CD8-positive, alpha-beta memory T cell (primary cell): ENCODE results near the gene COPE. TPM values are rescaled to one million over a fixed set of nuclear protein-coding genes. Genes with fewer than 3 reads are reported as not detected.

Experiments used
- CTCF ChIA-PET: fragments of 350-600 bp; sonication (Branson Sonifier 250); formaldehyde crosslinking; loops from one replicate; lab custom pipeline; 2021; ENCODE audit warnings: antibody characterized with exemption; lab: Charles Lee
- POLR2A ChIA-PET: fragments of 350-600 bp; sonication (Branson Sonifier 250); formaldehyde crosslinking; loops from one replicate; lab custom pipeline; 2021; ENCODE audit warnings: antibody characterized with exemption; lab: Charles Lee
- DNase-seq, 5 donors: peaks; one replicate each; pipeline versions ENCODE4 v3.0.0 to v3.0.0-alpha.2; 2020 to 2022; ENCODE audit warnings: mixed read lengths in 1 of 5
- H3K27ac ChIP-seq: one replicate; pipeline ENCODE4 v1.7.0; 2013; ENCODE audit warnings: low read depth, mild to moderate bottlenecking, low read length, moderate library complexity
- H3K27me3 ChIP-seq: 2 replicates; pipeline ENCODE4 v1.7.0; 2013; ENCODE audit warnings: low read length, mild to moderate bottlenecking; ENCODE audit not compliant: insufficient read depth, poor library complexity, severe bottlenecking
- H3K36me3 ChIP-seq: 2 replicates; pipeline ENCODE4 v1.7.0; 2013; ENCODE audit warnings: mild to moderate bottlenecking, low read length, moderate library complexity; ENCODE audit not compliant: insufficient read depth
- H3K4me1 ChIP-seq: 2 replicates; pipeline ENCODE4 v1.7.0; 2013; ENCODE audit warnings: mild to moderate bottlenecking, low read length, moderate library complexity; ENCODE audit not compliant: insufficient read depth
- H3K4me3 ChIP-seq: 2 replicates; pipeline ENCODE4 v1.7.0; 2013; ENCODE audit warnings: mild to moderate bottlenecking, low read length
- H3K9me3 ChIP-seq: 2 replicates; pipeline ENCODE4 v1.7.0; 2013; ENCODE audit warnings: mild to moderate bottlenecking, low read length
- H3K27ac Mint-ChIP-seq, 8 donors: one replicate each; pipeline ENCODE4 v1.8.0; 2020 to 2021; ENCODE audit warnings: mixed read lengths in 8 of 8, mild to moderate bottlenecking in 6 of 8, inconsistent platforms in 3 of 8, moderate library complexity in 3 of 8
- H3K27me3 Mint-ChIP-seq, 2 donors: one replicate each; pipeline ENCODE4 v1.8.0; 2020 to 2021; ENCODE audit warnings: mixed read lengths in 2 of 2, mild to moderate bottlenecking in 1 of 2, moderate library complexity in 1 of 2
- H3K36me3 Mint-ChIP-seq, 3 donors: one replicate each; pipeline ENCODE4 v1.8.0; 2020 to 2021; ENCODE audit warnings: mixed read lengths in 3 of 3, inconsistent platforms in 1 of 3, mild to moderate bottlenecking in 1 of 3
- H3K4me1 Mint-ChIP-seq, 3 donors: one replicate each; pipeline ENCODE4 v1.8.0; 2020 to 2021; ENCODE audit warnings: mixed read lengths in 3 of 3, inconsistent platforms in 1 of 3, mild to moderate bottlenecking in 1 of 3
- H3K4me3 Mint-ChIP-seq, 7 donors: one replicate each; pipeline ENCODE4 v1.8.0; 2020 to 2021; ENCODE audit warnings: mixed read lengths in 7 of 7, mild to moderate bottlenecking in 6 of 7, moderate library complexity in 4 of 7, inconsistent platforms in 2 of 7
- H3K9me3 Mint-ChIP-seq, 5 donors: one replicate each; pipeline ENCODE4 v1.8.0; 2020 to 2022; ENCODE audit warnings: mixed read lengths in 5 of 5, mild to moderate bottlenecking in 3 of 5, moderate library complexity in 2 of 5, inconsistent platforms in 1 of 5
- polyA plus RNA-seq: library from polyadenylated mRNA; unstranded; fragments of 300-500 nt; fragmentation: Illumina TruSeq; gene quantifications from one replicate; pipeline ENCODE4 v1.2.3, GENCODE V29; 2021
- total RNA-seq, 2 experiments: library from RNA; stranded (reverse); gene quantifications; one replicate each; pipeline ENCODE4 v1.2.3, GENCODE V29; 2021

Gene COPE
- total and polyA plus RNA-seq, 3 experiments from 2014 or later = 177 to 300 (median 184) TPM

- ChIA-PET POLR2A (no interaction called here), CTCF (interaction anchor here (1.3 to 3.4 kb wide), 2 partner anchors 10 to 30 kb away, joined by 4 to 12 read pairs; no protein-coding TSS in a partner anchor)
- Histone ChIP-seq H3K4me3 (no peak overlapping the region), H3K27me3 (no peaks in the 10 kb centered on the region), H3K36me3 (no peaks in the 10 kb centered on the region), H3K27ac (no peak overlapping the region), H3K9me3 (no peaks in the 10 kb centered on the region), H3K4me1 (no peaks in the 10 kb centered on the region)
- Mint-ChIP-seq H3K27ac (peak overlapping the region in 1 of 8 donors; percentile 83), H3K4me1 (peaks cover 0 to 2% (median under 1%) of the 10 kb centered on the region in 3 donors), H3K36me3 (no peaks in the 10 kb centered on the region), H3K9me3 (no peaks in the 10 kb centered on the region), H3K27me3 (peaks cover 0 to 4% of the 10 kb centered on the region in 2 donors), H3K4me3 (no peak overlapping the region)
- DNase-seq = no peak
Measured at GRCh38 chr19:18876865-18877264, 42.3 kb downstream of the COPE start.

- peaks cover 0 to 8% of the 10 kb centered on the region in 2 donors for H3K27me3 Mint-ChIP-seq
- Histone ChIP-seq H3K27me3 (no peaks in the 10 kb centered on the region), H3K36me3 (no peaks in the 10 kb centered on the region), H3K4me3 (no peak overlapping the region), H3K4me1 (no peaks in the 10 kb centered on the region), H3K27ac (no peak overlapping the region), H3K9me3 (no peaks in the 10 kb centered on the region)
- ChIA-PET CTCF (interaction anchor here (1.2 to 3.4 kb wide), 2 partner anchors 9 to 28 kb away, joined by 3 to 12 read pairs; no protein-coding TSS in a partner anchor), POLR2A (no interaction called here)
- no peaks in the 10 kb centered on the region for H3K36me3 Mint-ChIP-seq
- no peak for DNase-seq
- H3K9me3 Mint-ChIP-seq = no peaks in the 10 kb centered on the region
- peak overlapping the region in 1 of 8 donors; percentile 67 for H3K27ac Mint-ChIP-seq
- H3K4me3 Mint-ChIP-seq = no peak overlapping the region
- peaks cover 4 to 9% (median 8%) of the 10 kb centered on the region in 3 donors for H3K4me1 Mint-ChIP-seq
Measured at GRCh38 chr19:18875726-18876125, 43.5 kb downstream of the COPE start.

- DNase-seq = no peak
- H3K4me1 ChIP-seq = no peaks in the 10 kb centered on the region
- H3K4me1 Mint-ChIP-seq = peaks cover 8 to 16% (median 13%) of the 10 kb centered on the region in 3 donors
- peak overlapping the region in 1 of 8 donors; percentile 85 for H3K27ac Mint-ChIP-seq
- no peaks in the 10 kb centered on the region for H3K9me3 ChIP-seq
- H3K4me3 ChIP-seq = no peak overlapping the region
- peaks cover 7% of the 10 kb centered on the region for H3K36me3 ChIP-seq
- H3K27ac ChIP-seq = no peak overlapping the region
- CTCF ChIA-PET = no interaction called here
- H3K36me3 Mint-ChIP-seq = peaks cover 0 to 17% (median 5%) of the 10 kb centered on the region in 3 donors
- H3K27me3 Mint-ChIP-seq = peaks cover 0 to 8% of the 10 kb centered on the region in 2 donors
- H3K4me3 Mint-ChIP-seq = peak overlapping the region in 2 of 7 donors; percentile 36 to 52
- no peaks in the 10 kb centered on the region for H3K9me3 Mint-ChIP-seq
- H3K27me3 ChIP-seq = no peaks in the 10 kb centered on the region
- POLR2A ChIA-PET = interaction anchor here (0.7 kb wide), 1 partner anchor 278 kb away, joined by 4 read pairs; no protein-coding TSS in a partner anchor
Measured at GRCh38 chr19:18871543-18871942, 47.6 kb downstream of the COPE start.

- no peaks in the 10 kb centered on the region for H3K9me3 ChIP-seq
- no peak for DNase-seq
- peaks cover 8 to 16% (median 13%) of the 10 kb centered on the region in 3 donors for H3K4me1 Mint-ChIP-seq
- no peaks in the 10 kb centered on the region for H3K27me3 ChIP-seq
- ChIA-PET POLR2A (interaction anchor here (0.7 kb wide), 1 partner anchor 277 kb away, joined by 4 read pairs; no protein-coding TSS in a partner anchor), CTCF (interaction anchor here (0.6 kb wide), 1 partner anchor 42 kb away, joined by 3 read pairs; no protein-coding TSS in a partner anchor)
- no peaks in the 10 kb centered on the region for H3K4me1 ChIP-seq
- no peak overlapping the region for H3K27ac ChIP-seq
- peaks cover 0 to 8% of the 10 kb centered on the region in 2 donors for H3K27me3 Mint-ChIP-seq
- H3K36me3 Mint-ChIP-seq = peaks cover 0 to 25% (median 8%) of the 10 kb centered on the region in 3 donors
- peak overlapping the region in 3 of 7 donors; percentile 31 to 67 (median 46) for H3K4me3 Mint-ChIP-seq
- H3K27ac Mint-ChIP-seq = peak overlapping the region in 1 of 8 donors; percentile 43
- no peak overlapping the region for H3K4me3 ChIP-seq
- peaks cover 11% of the 10 kb centered on the region for H3K36me3 ChIP-seq
- no peaks in the 10 kb centered on the region for H3K9me3 Mint-ChIP-seq
Measured at GRCh38 chr19:18870531-18871172, 48.5 kb downstream of the COPE start.

- Histone ChIP-seq H3K4me1 (no peaks in the 10 kb centered on the region), H3K27ac (no peak overlapping the region), H3K27me3 (no peaks in the 10 kb centered on the region), H3K36me3 (peaks cover 13% of the 10 kb centered on the region), H3K9me3 (no peaks in the 10 kb centered on the region), H3K4me3 (no peak overlapping the region)
- Mint-ChIP-seq H3K4me1 (peaks cover 8 to 16% (median 13%) of the 10 kb centered on the region in 3 donors), H3K27ac (no peak overlapping the region), H3K4me3 (no peak overlapping the region), H3K36me3 (peaks cover 0 to 32% (median 8%) of the 10 kb centered on the region in 3 donors), H3K9me3 (no peaks in the 10 kb centered on the region), H3K27me3 (peaks cover 0 to 8% of the 10 kb centered on the region in 2 donors)
- POLR2A ChIA-PET = no interaction called here
- CTCF ChIA-PET = no interaction called here
- DNase-seq = no peak
Measured at GRCh38 chr19:18869781-18870530, 49.2 kb downstream of the COPE start.

- Mint-ChIP-seq H3K4me1 (peaks cover 8 to 16% (median 13%) of the 10 kb centered on the region in 3 donors), H3K27ac (no peak overlapping the region), H3K9me3 (no peaks in the 10 kb centered on the region), H3K27me3 (peaks cover 0 to 8% of the 10 kb centered on the region in 2 donors), H3K36me3 (peaks cover 0 to 39% (median 10%) of the 10 kb centered on the region in 3 donors), H3K4me3 (no peak overlapping the region)
- Histone ChIP-seq H3K27ac (no peak overlapping the region), H3K27me3 (no peaks in the 10 kb centered on the region), H3K36me3 (peaks cover 13% of the 10 kb centered on the region), H3K9me3 (no peaks in the 10 kb centered on the region), H3K4me1 (no peaks in the 10 kb centered on the region), H3K4me3 (no peak overlapping the region)
- CTCF ChIA-PET = no interaction called here
- no peak for DNase-seq
- POLR2A ChIA-PET = no interaction called here
Measured at GRCh38 chr19:18869023-18869618, 50.1 kb downstream of the COPE start.

GRCh38 chr19:18868380-18869022 lies 50.7 kb downstream of the COPE start:
- no peak overlapping the region for H3K4me3 Mint-ChIP-seq
- no peak overlapping the region for H3K27ac Mint-ChIP-seq
- Histone ChIP-seq H3K36me3 (peaks cover 13% of the 10 kb centered on the region), H3K27me3 (no peaks in the 10 kb centered on the region), H3K4me1 (no peaks in the 10 kb centered on the region), H3K9me3 (no peaks in the 10 kb centered on the region), H3K27ac (no peak overlapping the region), H3K4me3 (no peak overlapping the region)
- peaks cover 8 to 16% (median 13%) of the 10 kb centered on the region in 3 donors for H3K4me1 Mint-ChIP-seq
- CTCF ChIA-PET = no interaction called here
- POLR2A ChIA-PET = no interaction called here
- peaks cover 0 to 44% (median 10%) of the 10 kb centered on the region in 3 donors for H3K36me3 Mint-ChIP-seq
- H3K9me3 Mint-ChIP-seq = no peaks in the 10 kb centered on the region
- DNase-seq = no peak
- peaks cover 0 to 8% of the 10 kb centered on the region in 2 donors for H3K27me3 Mint-ChIP-seq
